NCI-H2081 (cell line): ENCODE results near the gene HOXC6.

Source experiments
- DNase-seq, 2 experiments: peaks; one replicate each; lab custom pipeline; 2025; lab: John Stamatoyannopoulos, UW

Gene HOXC6

DNA sequence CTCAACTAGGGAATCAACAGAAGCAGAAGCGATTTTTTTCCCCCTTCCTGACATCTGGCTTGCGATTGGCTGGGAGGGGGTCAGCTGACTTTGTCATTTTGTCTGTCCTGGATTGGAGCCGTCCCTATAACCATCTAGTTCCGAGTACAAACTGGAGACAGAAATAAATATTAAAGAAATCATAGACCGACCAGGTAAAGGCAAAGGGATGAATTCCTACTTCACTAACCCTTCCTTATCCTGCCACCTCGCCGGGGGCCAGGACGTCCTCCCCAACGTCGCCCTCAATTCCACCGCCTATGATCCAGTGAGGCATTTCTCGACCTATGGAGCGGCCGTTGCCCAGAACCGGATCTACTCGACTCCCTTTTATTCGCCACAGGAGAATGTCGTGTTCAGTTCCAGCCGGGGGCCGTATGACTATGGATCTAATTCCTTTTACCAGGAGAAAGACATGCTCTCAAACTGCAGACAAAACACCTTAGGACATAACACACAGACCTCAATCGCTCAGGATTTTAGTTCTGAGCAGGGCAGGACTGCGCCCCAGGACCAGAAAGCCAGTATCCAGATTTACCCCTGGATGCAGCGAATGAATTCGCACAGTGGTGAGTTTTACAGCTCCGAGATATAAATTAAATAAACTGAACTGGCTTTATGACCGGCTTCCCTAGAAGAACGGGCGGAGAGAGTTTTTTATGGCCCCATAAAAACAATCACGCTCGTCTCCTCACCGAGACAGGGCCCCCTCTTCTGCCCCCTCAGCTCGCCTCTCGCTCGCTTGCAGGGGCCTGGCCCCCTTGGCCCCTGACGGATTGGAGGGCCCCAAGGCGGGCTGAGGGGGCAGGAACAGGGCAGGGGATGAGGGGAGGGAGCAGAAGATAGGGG lies at the start of gene HOXC6:
Gene HOXC6 (plus strand): TSS at position 127 of the 888 bp plus-strand sequence. CDS start 82 bp downstream, at position 209.
- DNase-seq, result peak in 1 of 2 experiments; percentile 18

DNA sequence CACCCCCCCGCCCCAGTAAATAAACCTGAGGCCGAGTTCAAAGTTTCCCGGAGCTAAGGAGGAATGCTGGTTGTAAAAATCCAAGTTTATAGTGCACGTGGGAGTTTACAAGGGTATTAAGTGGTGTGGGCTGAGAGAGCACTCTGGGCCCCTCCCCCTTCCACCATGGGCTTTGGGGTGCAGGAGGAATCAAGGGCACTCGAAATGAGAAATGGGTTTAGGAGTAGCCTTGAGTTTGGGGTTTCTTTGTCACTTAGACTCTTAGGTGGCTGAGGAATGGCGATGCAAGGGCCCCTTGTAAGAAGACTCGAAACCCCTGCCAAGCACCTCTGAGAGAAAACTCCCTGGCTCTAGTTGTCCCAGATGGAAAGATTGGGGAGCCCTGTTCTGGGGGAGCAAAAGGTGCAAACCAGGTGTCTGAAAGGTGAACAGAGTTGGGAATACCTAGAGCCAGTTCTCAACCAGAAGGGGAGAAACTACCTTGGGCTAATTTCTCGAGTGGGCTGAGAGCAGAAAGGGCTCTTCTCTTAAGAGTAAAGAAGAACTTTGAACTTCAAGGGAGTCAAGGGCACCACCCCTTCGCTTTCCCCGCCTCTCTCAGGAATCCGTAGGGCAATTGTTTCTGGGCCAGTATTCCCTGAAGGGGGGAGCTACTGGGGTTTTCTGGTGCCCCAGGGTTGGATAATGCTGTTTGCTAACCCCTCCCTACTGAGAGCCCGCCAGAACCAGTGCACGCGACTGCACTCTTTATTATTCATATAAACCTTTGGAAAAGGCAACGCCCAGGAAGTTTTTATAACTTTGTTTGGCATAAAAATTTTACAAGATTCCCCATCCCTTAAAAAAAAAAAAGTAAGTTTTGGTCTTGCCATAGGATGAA lies 49.5 kb upstream of the HOXC6 start:
- DNase-seq, result no peak

DNA sequence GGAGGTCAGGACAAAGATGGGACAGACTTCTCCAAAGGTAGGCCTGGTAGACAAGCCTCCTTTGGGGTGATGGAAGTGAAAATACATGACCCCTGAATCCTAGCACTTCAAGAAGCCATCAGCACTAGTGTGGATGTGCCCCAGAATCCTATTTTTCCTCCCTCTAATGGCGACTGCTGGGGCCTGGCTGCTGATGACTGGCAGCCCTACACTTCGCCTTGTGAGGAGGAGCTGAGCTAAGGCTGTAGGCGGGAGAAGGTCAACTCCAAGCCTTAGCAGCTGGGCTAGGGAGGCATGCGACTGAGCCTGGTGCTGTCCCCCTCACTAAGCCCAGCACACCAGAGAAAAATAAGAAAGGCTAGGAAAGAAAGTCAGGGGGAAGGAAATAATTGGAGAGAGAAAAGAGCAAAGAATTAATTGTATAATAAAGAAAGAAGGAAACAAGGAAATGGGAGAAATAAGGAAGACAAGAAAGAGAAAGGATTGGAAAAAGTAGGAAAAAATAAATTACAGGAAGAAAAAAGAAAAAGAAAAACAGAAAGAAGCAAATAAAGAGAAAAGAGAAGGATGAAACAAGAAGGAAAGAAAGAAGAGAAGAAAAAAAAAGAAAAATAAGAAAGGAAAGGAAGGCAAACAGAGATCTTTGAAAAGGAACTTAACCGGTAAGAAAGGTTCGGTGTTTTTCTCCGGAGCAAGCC lies 48.0 kb upstream of the HOXC6 start:
- no peak for DNase-seq

DNA sequence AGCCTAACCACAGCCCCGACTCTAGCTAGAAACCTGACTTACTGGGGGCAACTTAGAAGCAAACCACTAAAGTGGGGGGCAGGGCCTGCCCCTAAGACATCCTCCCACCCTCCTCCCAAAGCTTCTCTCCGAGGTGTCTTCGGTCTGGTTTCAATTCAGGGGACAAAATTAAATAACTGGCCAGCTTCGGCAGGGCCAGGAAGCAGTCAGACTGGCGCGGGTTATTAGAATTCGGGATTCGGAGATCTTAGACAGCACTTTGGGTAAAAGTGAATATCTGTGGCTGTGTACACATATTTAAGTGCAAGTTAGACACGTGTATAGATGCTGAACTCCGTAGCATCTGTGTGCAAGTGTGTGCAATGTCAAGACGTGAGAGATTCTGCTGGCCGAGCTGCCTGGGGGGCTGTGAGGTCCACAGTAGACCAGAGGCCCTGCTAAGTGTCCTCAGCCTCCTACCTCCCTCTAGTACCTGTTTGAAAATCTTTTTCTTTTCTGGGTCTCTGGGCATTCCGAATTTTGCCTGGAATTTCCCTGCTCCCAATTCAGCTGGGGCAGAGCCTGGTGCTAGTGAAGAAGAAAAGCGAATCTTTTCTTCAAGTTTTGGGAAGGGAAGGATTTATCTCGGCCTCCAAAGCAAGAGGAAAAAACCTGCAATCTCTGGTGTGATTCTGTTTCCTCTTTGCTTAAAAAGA lies 47.3 kb upstream of the HOXC6 start:
- DNase-seq, result no peak

DNA sequence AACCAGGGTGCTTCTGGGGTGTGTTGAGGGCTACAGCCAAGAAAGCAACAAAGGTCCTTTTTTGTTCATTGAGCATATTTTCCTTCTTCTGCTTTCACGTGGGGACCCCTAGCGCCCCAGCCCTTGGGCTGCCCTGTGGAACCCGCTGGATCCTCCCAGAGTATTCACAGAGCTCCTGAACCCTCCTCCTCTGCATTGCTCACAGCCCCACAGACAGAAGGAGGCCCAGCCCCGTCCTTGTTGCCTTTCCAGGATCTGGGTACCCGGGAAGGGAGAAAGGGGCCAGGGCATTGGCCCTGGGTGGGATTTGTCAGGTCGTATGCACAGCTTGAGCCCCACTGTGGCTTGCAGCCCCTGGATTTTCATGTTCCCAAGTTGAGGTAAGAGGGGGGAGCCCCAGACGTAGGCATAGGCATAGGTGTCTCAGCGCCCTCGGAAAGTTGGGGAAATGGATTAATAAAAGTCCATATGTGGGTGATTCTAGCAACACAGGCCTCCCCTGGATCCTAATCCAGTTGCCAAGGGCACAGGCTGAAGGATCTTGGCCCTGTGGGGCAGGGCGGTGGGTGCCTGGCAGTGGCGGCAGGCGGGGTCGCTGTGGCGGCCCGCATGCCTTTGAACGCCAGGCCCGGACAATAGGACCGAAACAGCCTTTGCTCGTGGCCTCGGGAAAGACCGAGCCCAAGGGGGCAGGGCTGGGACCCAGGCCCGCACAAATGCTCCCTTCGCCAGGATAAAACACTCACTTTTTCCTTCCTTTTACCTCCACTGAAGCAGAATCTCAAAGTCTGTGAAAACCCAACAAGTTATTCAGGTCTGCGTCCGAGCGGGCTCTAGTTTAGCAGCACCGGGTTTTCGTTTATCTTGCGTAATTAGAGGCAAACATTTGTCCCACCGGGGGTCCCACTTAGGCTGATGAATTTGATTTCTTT lies 46.3 kb upstream of the HOXC6 start:
- DNase-seq, result no peak

DNA sequence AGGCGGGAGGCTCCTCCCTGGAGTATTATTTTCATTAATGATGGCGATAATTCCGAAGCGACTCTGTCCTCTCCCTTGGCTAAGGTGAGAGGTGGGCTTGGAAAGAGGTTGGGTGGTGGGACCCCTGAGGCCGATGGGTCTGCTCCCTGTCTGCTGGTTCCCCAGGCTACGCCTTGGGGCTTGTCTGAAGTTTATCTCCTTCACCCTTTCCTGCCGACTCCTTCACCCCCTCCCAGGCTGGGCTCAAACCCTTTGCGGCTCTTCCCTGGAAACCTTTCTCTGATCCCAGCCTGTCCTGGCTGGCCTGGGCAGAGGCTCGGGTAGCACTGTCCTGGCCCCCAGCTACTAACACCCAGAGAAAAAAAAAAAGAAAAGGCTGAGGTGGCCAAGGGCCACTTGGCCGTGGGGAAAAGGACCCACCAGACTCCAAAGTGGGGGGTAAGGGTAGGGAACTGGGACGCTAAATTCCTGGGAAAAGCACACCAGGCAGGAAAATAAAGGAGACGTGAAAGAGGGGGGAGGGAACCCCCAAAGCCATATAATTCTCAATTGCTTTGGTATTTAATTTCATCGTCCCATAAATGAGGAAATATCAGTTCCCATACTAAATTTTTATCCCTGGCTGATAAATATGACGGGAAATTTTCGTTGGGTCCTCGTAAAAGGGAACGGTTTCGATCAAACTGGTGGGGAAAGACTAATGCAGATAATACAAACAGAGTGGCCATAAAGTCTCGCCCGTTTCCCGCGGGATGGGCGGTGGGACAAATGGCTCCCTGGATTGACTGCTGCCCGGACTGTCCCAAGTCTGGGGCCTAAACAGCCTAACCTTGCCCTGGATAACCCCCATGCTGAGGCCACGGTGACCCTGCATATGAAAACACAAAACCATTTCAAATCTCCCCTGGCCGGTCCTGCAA lies 45.3 kb upstream of the HOXC6 start:
- no peak for DNase-seq

DNA sequence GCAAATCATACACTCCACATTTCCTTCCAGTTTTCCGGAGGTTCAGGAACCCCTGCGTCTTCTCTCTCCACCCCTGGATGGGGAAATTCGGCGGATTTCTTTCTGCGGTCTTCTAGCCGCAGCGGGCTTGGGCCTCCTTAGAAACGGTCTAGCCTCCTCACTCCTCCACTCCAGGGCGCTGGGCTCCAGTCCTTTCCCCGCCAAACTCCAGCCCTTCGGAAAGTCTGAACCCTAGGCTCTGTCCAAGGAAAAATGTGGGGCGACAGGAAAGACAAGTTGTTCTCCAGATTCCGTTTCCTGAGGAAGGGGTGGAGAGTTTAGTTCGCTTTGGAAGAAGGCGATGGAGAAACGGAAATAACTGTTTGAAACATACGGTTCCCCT lies 44.7 kb upstream of the HOXC6 start:
- no peak for DNase-seq

DNA sequence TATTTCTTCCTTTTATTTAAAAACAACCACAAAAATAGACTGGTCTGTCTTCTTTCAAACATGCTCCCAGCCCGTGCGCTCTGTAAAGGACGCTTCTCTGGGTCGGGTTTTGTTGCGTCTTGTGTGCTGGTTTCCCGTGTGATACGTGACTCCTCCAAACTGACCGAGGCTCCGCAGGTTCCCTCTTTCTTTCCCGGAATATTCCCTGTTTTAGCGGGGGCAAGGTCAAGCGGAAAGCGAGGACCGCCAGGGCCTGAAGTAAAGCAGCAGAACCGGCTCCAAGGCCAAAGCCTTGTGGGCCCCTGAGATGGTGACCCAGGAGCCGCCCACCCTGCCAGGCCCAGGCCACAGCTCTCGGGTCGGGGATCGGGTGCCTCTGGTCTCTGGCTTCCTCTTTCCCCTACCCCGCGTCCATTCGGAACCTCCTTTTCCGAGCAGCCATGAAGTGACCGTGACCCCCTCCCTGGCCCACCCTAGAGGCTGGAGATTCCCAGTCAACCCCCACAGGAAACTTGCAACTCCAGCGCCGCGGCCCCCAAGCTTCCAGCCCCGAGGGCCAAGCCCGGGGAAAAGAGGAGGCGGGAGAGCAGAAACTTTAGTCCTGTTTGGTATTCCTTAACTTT lies 44.2 kb upstream of the HOXC6 start:
- no peak for DNase-seq

DNA sequence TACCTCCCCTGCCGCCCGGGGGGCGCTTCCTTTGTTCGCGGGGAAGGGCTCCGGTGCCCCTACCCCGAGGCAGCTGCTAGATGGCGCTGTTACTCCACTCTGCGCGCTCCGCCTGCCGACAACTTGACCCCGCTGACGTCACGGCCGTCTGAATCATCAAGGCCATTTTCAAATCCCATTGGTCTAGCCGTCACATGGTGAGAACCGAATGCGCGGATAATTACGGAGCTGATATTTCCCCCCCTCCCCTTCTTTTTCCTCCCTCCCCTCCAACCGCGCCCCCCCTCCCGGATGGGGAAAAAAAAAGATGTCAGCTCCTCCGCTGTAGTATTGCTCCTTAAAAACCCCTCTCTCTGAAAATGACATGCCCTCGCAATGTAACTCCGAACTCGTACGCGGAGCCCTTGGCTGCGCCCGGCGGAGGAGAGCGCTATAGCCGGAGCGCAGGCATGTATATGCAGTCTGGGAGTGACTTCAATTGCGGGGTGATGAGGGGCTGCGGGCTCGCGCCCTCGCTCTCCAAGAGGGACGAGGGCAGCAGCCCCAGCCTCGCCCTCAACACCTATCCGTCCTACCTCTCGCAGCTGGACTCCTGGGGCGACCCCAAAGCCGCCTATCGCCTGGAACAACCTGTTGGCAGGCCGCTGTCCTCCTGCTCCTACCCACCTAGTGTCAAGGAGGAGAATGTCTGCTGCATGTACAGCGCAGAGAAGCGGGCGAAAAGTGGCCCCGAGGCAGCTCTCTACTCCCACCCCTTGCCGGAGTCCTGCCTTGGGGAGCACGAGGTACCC lies 43.1 kb upstream of the HOXC6 start, which contains the start of gene HOXC10:
Gene HOXC10 (plus strand): TSS at position 246 of the 791 bp plus-strand sequence. CDS start 114 bp downstream, at position 360.
- peak; percentile 91 to 93 for DNase-seq

DNA sequence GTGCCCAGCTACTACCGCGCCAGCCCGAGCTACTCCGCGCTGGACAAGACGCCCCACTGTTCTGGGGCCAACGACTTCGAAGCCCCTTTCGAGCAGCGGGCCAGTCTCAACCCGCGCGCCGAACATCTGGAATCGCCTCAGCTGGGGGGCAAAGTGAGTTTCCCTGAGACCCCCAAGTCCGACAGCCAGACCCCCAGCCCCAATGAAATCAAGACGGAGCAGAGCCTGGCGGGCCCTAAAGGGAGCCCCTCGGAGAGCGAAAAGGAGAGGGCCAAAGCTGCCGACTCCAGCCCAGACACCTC lies 42.6 kb upstream of the HOXC6 start:
- no peak for DNase-seq

DNA sequence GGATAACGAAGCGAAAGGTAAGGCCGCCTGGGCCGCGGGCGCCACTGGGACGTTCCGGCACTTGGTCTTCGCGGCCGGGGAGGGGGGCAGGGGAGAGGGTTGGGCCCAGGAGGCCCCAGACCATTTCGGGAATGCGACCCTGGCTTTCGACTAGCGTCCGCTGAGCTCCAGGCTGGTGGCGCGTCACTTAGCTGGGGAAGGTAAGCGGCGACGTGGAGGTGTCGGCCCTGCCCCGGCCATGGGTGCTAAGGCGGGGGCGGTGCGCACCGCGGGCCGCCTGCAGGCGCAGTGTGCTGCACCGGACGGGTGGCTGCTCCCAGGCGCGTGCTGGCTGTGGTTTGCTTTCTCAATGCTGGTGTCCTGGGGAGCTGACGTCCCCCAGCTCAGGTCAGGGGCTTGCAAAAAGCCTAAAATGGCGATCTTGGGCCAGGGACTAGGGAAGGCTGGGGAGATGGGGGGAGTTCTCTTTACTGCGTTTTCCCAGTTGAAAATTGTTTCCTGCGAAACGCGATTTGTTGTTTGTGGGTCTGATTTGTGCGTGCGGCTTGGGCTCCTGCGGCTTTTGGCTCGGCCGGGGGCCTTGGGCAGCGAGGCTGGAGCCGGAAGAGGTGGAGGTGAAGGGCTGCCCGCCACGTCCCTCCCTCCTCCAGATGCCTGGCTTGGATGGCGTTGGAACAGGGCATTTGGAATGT lies 42.1 kb upstream of the HOXC6 start:
- no peak for DNase-seq

DNA sequence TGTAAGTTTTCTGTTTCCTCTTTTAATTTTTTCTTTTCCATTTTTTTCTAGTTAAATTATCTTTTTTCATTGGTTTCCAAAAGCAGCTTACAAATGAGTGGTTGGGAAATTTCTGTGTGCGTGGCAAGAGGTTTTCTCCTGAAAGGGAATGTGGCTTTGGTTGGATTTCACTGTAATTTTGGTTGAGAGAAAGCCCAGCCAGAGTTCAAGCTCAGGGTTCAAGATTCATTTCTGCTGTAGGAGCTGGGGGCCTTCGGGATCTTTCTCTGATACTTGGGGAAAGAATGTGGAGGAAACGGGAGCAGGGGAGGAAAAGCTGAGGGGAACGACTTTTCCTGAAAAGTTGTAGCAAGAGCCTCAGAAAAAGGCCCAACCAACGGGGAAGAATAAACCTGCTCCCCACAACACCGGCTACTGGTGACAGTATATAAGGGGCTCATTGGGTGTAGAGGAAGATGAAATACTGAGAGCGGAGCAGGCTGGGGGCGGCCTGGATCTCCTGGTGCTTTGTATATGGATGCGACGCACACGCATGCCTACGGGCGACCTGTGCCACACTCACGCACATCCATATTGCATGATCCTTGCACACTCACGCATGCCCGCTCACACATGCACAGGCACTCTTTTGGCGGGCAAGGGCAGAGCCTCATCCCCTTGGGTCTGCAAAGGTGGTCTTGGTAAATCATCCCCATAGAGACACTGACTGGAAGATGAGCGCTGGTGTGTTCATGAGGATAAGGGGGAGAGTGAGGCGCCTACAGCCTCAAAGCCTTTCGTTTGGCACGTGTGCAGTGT lies 41.4 kb upstream of the HOXC6 start:
- no peak for DNase-seq

DNA sequence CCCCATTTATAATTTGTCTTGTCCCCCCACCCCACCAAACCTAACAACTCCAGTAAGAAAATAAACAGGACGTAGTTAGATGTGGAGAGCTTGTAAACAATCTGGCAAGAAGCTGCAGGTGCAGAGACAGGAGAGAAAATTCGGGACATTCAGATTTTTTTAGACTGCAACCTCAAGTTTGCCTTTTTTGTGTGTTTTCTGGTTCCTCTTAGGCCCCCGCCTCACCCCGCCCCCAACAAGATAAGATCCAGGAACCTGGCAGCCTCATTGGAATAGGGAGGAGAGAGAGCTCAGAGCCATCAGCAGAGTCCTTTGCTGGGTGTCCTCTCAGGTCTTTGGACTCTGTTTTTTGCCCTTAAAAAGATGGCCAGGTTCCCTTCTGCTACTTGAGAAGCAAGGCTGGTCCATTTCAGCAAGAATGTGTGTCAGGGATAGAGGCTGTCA lies 40.4 kb upstream of the HOXC6 start:
- DNase-seq, result no peak

DNA sequence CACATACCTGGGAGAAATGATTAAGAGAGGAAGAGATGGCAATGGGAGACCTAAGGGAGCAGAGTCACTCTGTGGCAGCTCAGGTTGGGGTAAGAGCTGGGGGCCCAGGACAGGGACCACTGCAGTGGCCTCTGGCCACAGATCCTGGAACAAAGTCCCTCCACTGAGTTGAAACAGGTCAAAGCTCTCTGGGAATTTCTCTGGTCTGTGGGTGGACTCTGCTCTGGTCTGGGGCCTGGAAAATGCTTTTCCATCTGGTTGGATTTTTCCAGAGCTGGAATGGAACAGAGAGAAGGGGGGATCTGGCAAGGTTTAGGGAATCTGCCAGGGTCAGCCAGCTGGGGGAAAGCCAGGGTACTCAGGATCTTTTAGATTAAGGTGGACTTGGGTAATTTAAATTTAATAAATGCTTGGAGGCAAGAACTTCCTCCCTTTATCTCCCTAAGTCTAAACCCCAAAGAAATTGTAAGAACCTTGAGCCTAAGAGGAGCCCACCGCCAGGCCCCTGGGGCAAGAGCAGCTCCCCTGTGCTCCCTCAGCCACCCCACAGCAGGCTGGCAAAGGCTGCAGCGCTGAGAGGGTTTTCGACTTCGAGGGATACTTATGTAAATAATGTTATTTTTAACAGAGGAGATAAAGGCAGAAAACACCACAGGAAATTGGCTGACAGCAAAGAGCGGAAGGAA lies 39.6 kb upstream of the HOXC6 start:
- DNase-seq, result no peak

DNA sequence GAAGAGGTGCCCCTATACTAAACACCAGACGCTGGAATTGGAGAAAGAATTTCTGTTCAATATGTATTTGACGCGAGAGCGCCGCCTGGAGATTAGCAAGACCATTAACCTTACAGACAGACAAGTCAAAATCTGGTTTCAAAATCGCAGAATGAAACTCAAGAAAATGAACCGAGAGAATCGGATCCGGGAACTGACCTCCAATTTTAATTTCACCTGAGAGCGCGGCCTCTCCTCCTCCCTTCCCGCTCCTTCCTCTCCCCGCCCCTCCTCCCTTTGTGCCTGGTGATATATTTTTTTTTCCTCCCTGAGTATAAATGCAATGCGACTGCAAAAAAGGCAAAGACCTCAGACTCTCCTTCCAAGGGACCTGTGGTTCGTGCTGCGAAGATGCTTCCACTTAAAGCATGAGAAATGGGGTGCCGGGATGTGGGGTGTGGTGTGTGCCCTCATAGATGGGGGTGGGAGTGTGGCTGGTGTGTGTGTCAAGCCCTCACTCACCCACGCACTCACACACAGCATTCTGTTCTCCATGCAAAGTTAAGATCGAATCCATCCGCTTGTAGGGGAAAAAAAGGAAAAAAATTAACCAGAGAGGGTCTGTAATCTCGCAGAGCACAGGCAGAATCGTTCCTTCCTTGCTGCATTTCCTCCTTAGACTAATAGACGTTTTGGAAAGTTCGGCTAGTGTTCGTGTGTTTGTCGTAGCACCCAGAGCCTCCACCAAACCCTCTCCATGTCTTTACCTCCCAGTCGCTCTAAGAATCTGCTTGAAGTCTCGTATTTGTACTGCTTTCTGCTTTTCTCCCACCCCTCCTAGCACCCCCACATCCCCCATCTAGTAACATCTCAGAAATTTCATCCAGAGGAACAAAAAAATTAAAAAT lies 38.8 kb upstream of the HOXC6 start:
- peak in 1 of 2 experiments; percentile 48 for DNase-seq
